SK-N-SH (cell line): ENCODE results near the gene SLC7A1. TPM values are rescaled to one million over a fixed set of nuclear protein-coding genes. Genes with fewer than 3 reads are reported as not detected.

Experiments
- CTCF ChIA-PET: fragments of 300-600, 350-600 bp; formaldehyde crosslinking; extraction: SDS; loops from one replicate; lab custom pipeline; 2021; lab: Yijun Ruan, JAX
- POLR2A ChIA-PET: fragments of 350-600 bp; sonication (Branson Sonifier 250); formaldehyde crosslinking; extraction: SDS; loops from one replicate; lab custom pipeline; 2020; ENCODE audit warnings: antibody characterized with exemption, inconsistent platforms; lab: Yijun Ruan, JAX
- DNase-seq: peaks from one replicate; pipeline ENCODE4 v3.0.0; 2012
- H2AFZ ChIP-seq: fragments of 200-600 bp; sonication (generic); 2 replicates; pipeline ENCODE4 v1.8.1; 2016; ENCODE audit warnings: antibody characterized with exemption, mild to moderate bottlenecking, low read depth
- H3F3A ChIP-seq: fragments of 200-600 bp; sonication (generic); replicated peaks from 2 replicates; pipeline ENCODE3; 2016; ENCODE audit warnings: antibody characterized with exemption, mild to moderate bottlenecking; ENCODE audit not compliant: insufficient read depth
- H3K27ac ChIP-seq, 2 experiments: fragments of 200-500 bp in 1 of 2; fragments of 200-600 bp in 1 of 2; sonication (Bioruptor generic) in 1 of 2; sonication (generic), shearing (Covaris generic) in 1 of 2; 2 replicates each; pipeline versions ENCODE4 v1.5.1 to v1.6.1; 2014 to 2016; ENCODE audit warnings: low read depth in 2 of 2, inconsistent platforms in 1 of 2, low read length in 1 of 2, mild to moderate bottlenecking in 1 of 2, mixed read lengths in 1 of 2
- H3K27me3 ChIP-seq: fragments of 200-600 bp; sonication (generic), shearing (Covaris generic); 2 replicates; pipeline ENCODE4 v1.6.1; 2016; ENCODE audit warnings: mixed run types; ENCODE audit not compliant: insufficient read depth
- H3K36me3 ChIP-seq, 2 experiments: fragments of 200-500 bp in 1 of 2; fragments of 200-600 bp in 1 of 2; sonication (Bioruptor generic) in 1 of 2; sonication (generic) in 1 of 2; replicated peaks in 1 of 2; 2 replicates each; pipeline versions ENCODE3 to v1.5.1; 2014 to 2016; ENCODE audit warnings: low read length in 1 of 2, mild to moderate bottlenecking in 1 of 2; ENCODE audit not compliant: insufficient read depth in 2 of 2, control insufficient read depth in 1 of 2
- H3K4me1 ChIP-seq, 2 experiments: fragments of 200-500 bp in 1 of 2; fragments of 200-600 bp in 1 of 2; sonication (Bioruptor generic) in 1 of 2; sonication (generic), shearing (Covaris generic) in 1 of 2; 2 replicates each; pipeline versions ENCODE4 v1.5.1 to v1.6.1; 2014 to 2016; ENCODE audit warnings: low read depth in 1 of 2, low read length in 1 of 2, mixed run types in 1 of 2; ENCODE audit not compliant: insufficient read depth in 2 of 2, control insufficient read depth in 1 of 2
- H3K4me2 ChIP-seq: fragments of 200-600 bp; sonication (generic), shearing (Covaris generic); 2 replicates; pipeline ENCODE4 v1.6.1; 2017; ENCODE audit warnings: mixed run types
- H3K4me3 ChIP-seq, 2 experiments: fragments of 200-500 bp in 1 of 2; fragments of 200-600 bp in 1 of 2; sonication (Bioruptor generic) in 1 of 2; sonication (generic), shearing (Covaris generic) in 1 of 2; 2 replicates each; pipeline versions ENCODE4 v1.5.1 to v1.8.1; 2014 to 2016; ENCODE audit warnings: low read depth in 2 of 2, inconsistent platforms in 1 of 2, low read length in 1 of 2, mild to moderate bottlenecking in 1 of 2, mixed read lengths in 1 of 2, moderate library complexity in 1 of 2
- H3K79me2 ChIP-seq: fragments of 200-600 bp; sonication (generic); 2 replicates; pipeline ENCODE4 v1.8.1; 2017; ENCODE audit warnings: mild to moderate bottlenecking; ENCODE audit not compliant: insufficient read depth
- H3K9ac ChIP-seq: fragments of 200-600 bp; sonication (generic); 2 replicates; pipeline ENCODE4 v1.6.1; 2017; ENCODE audit warnings: mixed run types
- H3K9me2 ChIP-seq: fragments of 200-600 bp; sonication (generic); 2 replicates; pipeline ENCODE4 v1.6.1; 2017; ENCODE audit warnings: mixed run types
- H3K9me3 ChIP-seq: fragments of 200-600 bp; sonication (generic); 2 replicates; pipeline ENCODE4 v1.6.1; 2017; ENCODE audit warnings: mixed run types, mild to moderate bottlenecking, moderate library complexity
- H4K20me1 ChIP-seq: fragments of 200-600 bp; sonication (generic); 2 replicates; pipeline ENCODE4 v1.6.1; 2017; ENCODE audit warnings: mild to moderate bottlenecking, mixed run types; ENCODE audit not compliant: insufficient read depth
- CHD2 ChIP-seq: fragments of 150-350 bp; IDR thresholded peaks from 2 replicates; pipeline ENCODE4 v1.6.1; 2018; ENCODE audit warnings: low read length; ENCODE audit not compliant: partially characterized antibody
- EP300 ChIP-seq, 2 experiments: IDR thresholded peaks; 2 replicates each; pipeline versions ENCODE4 v1.4.0 to v1.6.1; 2012; ENCODE audit warnings: borderline replicate concordance in 1 of 2, low read depth in 1 of 2, low read length in 1 of 2
- FOSL2 ChIP-seq: IDR thresholded peaks from 2 replicates; pipeline ENCODE4 v1.4.0; 2012; ENCODE audit warnings: low read depth, mild to moderate bottlenecking, moderate library complexity, borderline replicate concordance
- FOXM1 ChIP-seq: IDR thresholded peaks from 2 replicates; pipeline ENCODE4 v1.4.0; 2012; ENCODE audit warnings: low read depth, mild to moderate bottlenecking
- JUND ChIP-seq: IDR thresholded peaks from 2 replicates; pipeline ENCODE4 v1.4.0; 2012
- MXI1 ChIP-seq: IDR thresholded peaks from 2 replicates; pipeline ENCODE4 v1.6.1; 2012; ENCODE audit warnings: mild to moderate bottlenecking, low read depth, low read length, improper control_type of control experiment
- RAD21 ChIP-seq: IDR thresholded peaks from 2 replicates; pipeline ENCODE4 v1.6.1; 2012; ENCODE audit warnings: mild to moderate bottlenecking, low read length
- RXRA ChIP-seq: IDR thresholded peaks from 2 replicates; pipeline ENCODE4 v1.4.0; 2012; ENCODE audit warnings: low read depth, mild to moderate bottlenecking, borderline replicate concordance
- SIN3A ChIP-seq: IDR thresholded peaks from 2 replicates; pipeline ENCODE4 v1.6.1; 2012; ENCODE audit warnings: low read depth, mild to moderate bottlenecking, low read length, moderate library complexity, borderline replicate concordance
- TCF12 ChIP-seq: IDR thresholded peaks from 2 replicates; pipeline ENCODE4 v1.4.0; 2012
- TEAD4 ChIP-seq: IDR thresholded peaks from 2 replicates; pipeline ENCODE4 v1.4.0; 2012; ENCODE audit warnings: mild to moderate bottlenecking, borderline replicate concordance; ENCODE audit not compliant: insufficient read depth
- YY1 ChIP-seq: IDR thresholded peaks from 2 replicates; pipeline ENCODE4 v1.4.0; 2012; ENCODE audit warnings: low read depth, mild to moderate bottlenecking
- WGBS: methylation state at CpG from one replicate; pipeline ENCODE4 v1.1.6; 2017; ENCODE audit warnings: low lambda C conversion rate; 5-methylcytosine and 5-hydroxymethylcytosine counted together
- polyA plus RNA-seq, 3 experiments: library from polyadenylated mRNA; depleted of rRNA; stranded (reverse); fragments of >200 nt; gene quantifications; 2 replicates each; pipeline ENCODE4 v1.2.3, GENCODE V29; 2012
- TF ChIP-seq, protein P1 (sequence below): IDR thresholded peaks from 2 replicates; pipeline ENCODE4 v1.4.0; 2012; ENCODE audit warnings: low read depth, borderline replicate concordance
- TF ChIP-seq, protein P2 (sequence below): IDR thresholded peaks from 2 replicates; pipeline ENCODE4 v1.4.0; 2012; ENCODE audit warnings: low read depth, borderline replicate concordance
- TF ChIP-seq, protein P3 (sequence below): fragments of 200-600 bp; sonication (generic); IDR thresholded peaks from 2 replicates; pipeline ENCODE4 v1.6.1; 2017; ENCODE audit warnings: antibody characterized with exemption, mild to moderate bottlenecking, moderate library complexity
- TF ChIP-seq, protein P4 (sequence below): fragments of 150-350 bp; IDR thresholded peaks from 2 replicates; pipeline ENCODE4 v1.6.1; 2017; ENCODE audit warnings: antibody characterized with exemption, low read length, low read depth, borderline replicate concordance

The SLC7A1 gene
- polyA plus RNA-seq, 1 of the 3 experiments (the other 2 are of a cell fraction) = 14.0 TPM

DNA sequence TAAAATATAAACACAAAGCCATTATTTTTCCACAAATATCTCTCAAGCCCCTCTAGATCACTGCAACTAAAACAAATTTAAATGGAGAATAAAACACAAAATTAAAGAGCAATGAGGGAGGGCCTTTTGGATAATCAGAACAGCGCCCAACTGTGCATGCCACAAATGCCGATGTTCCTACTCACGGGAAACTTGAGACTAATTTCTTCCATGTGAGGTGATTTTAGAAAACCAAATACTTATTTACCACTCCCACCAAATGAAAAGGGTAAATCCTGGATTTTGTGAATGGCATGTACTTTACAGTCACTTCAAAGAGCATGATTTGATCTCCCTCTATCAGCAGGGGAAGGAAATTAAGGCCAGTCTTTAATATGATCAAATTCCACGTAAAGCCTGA lies 74.8 kb downstream of the SLC7A1 start:
- H3K9ac ChIP-seq = no peak overlapping the region
- H3K27ac ChIP-seq = peak overlapping the region; percentile 64 to 67
- H3K36me3 ChIP-seq = peaks cover 49 to 61% of the 10 kb centered on the region in 2 experiments
- H4K20me1 ChIP-seq = no peaks in the 10 kb centered on the region
- 0 out of 2 replicates have a peak, but pooled peaks have one; percentile 53 for TF ChIP-seq TEAD4
- TF ChIP-seq, protein P1, sequence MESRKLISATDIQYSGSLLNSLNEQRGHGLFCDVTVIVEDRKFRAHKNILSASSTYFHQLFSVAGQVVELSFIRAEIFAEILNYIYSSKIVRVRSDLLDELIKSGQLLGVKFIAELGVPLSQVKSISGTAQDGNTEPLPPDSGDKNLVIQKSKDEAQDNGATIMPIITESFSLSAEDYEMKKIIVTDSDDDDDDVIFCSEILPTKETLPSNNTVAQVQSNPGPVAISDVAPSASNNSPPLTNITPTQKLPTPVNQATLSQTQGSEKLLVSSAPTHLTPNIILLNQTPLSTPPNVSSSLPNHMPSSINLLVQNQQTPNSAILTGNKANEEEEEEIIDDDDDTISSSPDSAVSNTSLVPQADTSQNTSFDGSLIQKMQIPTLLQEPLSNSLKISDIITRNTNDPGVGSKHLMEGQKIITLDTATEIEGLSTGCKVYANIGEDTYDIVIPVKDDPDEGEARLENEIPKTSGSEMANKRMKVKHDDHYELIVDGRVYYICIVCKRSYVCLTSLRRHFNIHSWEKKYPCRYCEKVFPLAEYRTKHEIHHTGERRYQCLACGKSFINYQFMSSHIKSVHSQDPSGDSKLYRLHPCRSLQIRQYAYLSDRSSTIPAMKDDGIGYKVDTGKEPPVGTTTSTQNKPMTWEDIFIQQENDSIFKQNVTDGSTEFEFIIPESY = no peak
- TF ChIP-seq EP300 (IDR thresholded peaks at IDR 0.05; ENCODE audit: borderline replicate concordance in 1 of 2, low read depth in 1 of 2, low read length in 1 of 2) = peak in 1 of 2 experiments; percentile 27; a peak in 1 of 4 replicates
- no peak for TF ChIP-seq RXRA
- peak; percentile 59; the same call in 1 of the 2 replicates for TF ChIP-seq FOSL2
- TF ChIP-seq TCF12 = peak; percentile 83
- peak; percentile 43; the same call in 1 of the 2 replicates for TF ChIP-seq JUND
- no peak overlapping the region for H3K4me2 ChIP-seq
- no peaks in the 10 kb centered on the region for H3K9me2 ChIP-seq
- no peaks in the 10 kb centered on the region for H3K9me3 ChIP-seq
- WGBS = 49% methylated on average over 4 of the region's 4 CpGs
- no peak overlapping the region for H2AFZ ChIP-seq
- H3F3A ChIP-seq = peaks cover 16% of the 10 kb centered on the region
- peaks cover 0 to 20% of the 10 kb centered on the region in 2 experiments; a peak in 2 of 4 replicates for H3K4me1 ChIP-seq
- CTCF ChIA-PET = interaction anchor here (1.2 kb wide), 1 partner anchor 594 kb away, joined by 3 read pairs; no protein-coding TSS in a partner anchor
- H3K27me3 ChIP-seq = no peaks in the 10 kb centered on the region
- H3K4me3 ChIP-seq = no peak overlapping the region
- no peak for DNase-seq
- H3K79me2 ChIP-seq = peaks cover 17% of the 10 kb centered on the region; the same call in 1 of the 2 replicates
- POLR2A ChIA-PET = no interaction called here

DNA sequence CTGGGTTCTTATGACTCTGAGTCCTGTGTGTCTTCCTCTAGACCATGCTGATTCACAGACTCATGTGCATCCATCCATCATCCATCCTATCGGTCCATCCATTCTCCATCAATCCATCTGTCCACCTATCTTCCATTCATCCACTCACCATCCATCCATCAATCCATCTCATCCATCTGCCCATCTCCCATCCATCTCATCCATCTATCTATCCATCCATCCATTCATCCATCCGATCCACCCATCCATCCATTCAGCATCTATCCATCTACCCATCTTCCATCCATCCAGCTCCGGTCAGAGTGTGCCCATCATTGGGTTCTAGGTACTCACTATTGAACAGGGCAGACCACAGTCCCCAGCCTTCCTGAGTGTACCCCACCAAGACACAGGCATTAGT lies 75.6 kb downstream of the SLC7A1 start:
- DNase-seq = no peak
- Histone ChIP-seq H3K36me3 (peaks cover 49 to 68% of the 10 kb centered on the region in 2 experiments), H3K9me3 (no peaks in the 10 kb centered on the region), H3F3A (peaks cover 16% of the 10 kb centered on the region), H3K4me2 (no peak overlapping the region), H3K27me3 (no peaks in the 10 kb centered on the region), H3K9ac (no peak overlapping the region), H3K4me1 (peaks cover 0 to 20% of the 10 kb centered on the region in 2 experiments; a peak in 3 of 4 replicates), H3K27ac (peak overlapping the region in 1 of 2 experiments; percentile 67; a peak in 1 of 4 replicates), H3K79me2 (peaks cover 17% of the 10 kb centered on the region; the same call in 1 of the 2 replicates), H2AFZ (no peak overlapping the region), H3K4me3 (no peak overlapping the region), H3K9me2 (no peaks in the 10 kb centered on the region), H4K20me1 (no peaks in the 10 kb centered on the region)
- WGBS = 91% methylated on average over 3 of the region's 3 CpGs
- TF ChIP-seq FOSL2 (no peak), RAD21 (no peak), TEAD4 (no peak), EP300 (IDR thresholded peaks at IDR 0.05; ENCODE audit: borderline replicate concordance in 1 of 2, low read depth in 1 of 2, low read length in 1 of 2) (no peak), CHD2 (no peak), SIN3A (no peak), FOXM1 (no peak), YY1 (no peak), MXI1 (no peak)
- TF ChIP-seq, protein P2, sequence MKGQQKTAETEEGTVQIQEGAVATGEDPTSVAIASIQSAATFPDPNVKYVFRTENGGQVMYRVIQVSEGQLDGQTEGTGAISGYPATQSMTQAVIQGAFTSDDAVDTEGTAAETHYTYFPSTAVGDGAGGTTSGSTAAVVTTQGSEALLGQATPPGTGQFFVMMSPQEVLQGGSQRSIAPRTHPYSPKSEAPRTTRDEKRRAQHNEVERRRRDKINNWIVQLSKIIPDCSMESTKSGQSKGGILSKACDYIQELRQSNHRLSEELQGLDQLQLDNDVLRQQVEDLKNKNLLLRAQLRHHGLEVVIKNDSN = no peak
- TF ChIP-seq, protein P3, sequence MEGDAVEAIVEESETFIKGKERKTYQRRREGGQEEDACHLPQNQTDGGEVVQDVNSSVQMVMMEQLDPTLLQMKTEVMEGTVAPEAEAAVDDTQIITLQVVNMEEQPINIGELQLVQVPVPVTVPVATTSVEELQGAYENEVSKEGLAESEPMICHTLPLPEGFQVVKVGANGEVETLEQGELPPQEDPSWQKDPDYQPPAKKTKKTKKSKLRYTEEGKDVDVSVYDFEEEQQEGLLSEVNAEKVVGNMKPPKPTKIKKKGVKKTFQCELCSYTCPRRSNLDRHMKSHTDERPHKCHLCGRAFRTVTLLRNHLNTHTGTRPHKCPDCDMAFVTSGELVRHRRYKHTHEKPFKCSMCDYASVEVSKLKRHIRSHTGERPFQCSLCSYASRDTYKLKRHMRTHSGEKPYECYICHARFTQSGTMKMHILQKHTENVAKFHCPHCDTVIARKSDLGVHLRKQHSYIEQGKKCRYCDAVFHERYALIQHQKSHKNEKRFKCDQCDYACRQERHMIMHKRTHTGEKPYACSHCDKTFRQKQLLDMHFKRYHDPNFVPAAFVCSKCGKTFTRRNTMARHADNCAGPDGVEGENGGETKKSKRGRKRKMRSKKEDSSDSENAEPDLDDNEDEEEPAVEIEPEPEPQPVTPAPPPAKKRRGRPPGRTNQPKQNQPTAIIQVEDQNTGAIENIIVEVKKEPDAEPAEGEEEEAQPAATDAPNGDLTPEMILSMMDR = no peak
- TF ChIP-seq, protein P1 = no peak
- TF ChIP-seq, protein P4, sequence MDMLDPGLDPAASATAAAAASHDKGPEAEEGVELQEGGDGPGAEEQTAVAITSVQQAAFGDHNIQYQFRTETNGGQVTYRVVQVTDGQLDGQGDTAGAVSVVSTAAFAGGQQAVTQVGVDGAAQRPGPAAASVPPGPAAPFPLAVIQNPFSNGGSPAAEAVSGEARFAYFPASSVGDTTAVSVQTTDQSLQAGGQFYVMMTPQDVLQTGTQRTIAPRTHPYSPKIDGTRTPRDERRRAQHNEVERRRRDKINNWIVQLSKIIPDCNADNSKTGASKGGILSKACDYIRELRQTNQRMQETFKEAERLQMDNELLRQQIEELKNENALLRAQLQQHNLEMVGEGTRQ = no peak
- ChIA-PET POLR2A (no interaction called here), CTCF (interaction anchor here (1.2 to 4.1 kb wide), 2 partner anchors 12 to 595 kb away, joined by 3 to 46 read pairs; no protein-coding TSS in a partner anchor)
